Activated CD8-positive, alpha-beta memory T cell treated with anti-CD3 and anti-CD28 coated beads, Interleukin-2, amount 50 U/mL, for 1 hour (primary cell): ENCODE data around the gene DHRS4.
A peak's percentile ranks its signal among the peaks of the same experiment; 100 is the strongest.
"Not testable (repeated sequence)": the region's sequence is repeated elsewhere in the genome, so short reads cannot be mapped to it uniquely, and the experiment has no call there.

Experiments
- DNase-seq: peaks from one replicate; pipeline ENCODE4 v3.0.0-alpha.2; 2020; ENCODE audit errors: extremely low read depth

The DHRS4 gene

GRCh38 chr14:23981951-23982813 is 28.6 kb downstream of the DHRS4 start:
- not testable (repeated sequence) for DNase-seq

- DNase-seq, result no peak
Measured at GRCh38 chr14:23984891-23985602, 31.5 kb downstream of the DHRS4 start.

GRCh38 chr14:23988223-23988606 is 34.6 kb downstream of the DHRS4 start:
- not testable (repeated sequence) for DNase-seq

GRCh38 chr14:23988607-23989363 is 35.2 kb downstream of the DHRS4 start, which contains the start of gene DHRS4L2:
DHRS4L2 (plus strand) TSS chr14:23988929; CDS start chr14:23988948, 19 bp downstream.
- DNase-seq, result not testable (repeated sequence)

- not testable (repeated sequence) for DNase-seq
Measured at GRCh38 chr14:23989734-23990445, 36.3 kb downstream of the DHRS4 start.

GRCh38 chr14:23990961-23991360 is 37.4 kb downstream of the DHRS4 start:
- not testable (repeated sequence) for DNase-seq

GRCh38 chr14:23993042-23993441 is 39.5 kb downstream of the DHRS4 start:
- not testable (repeated sequence) for DNase-seq

GRCh38 chr14:23996009-23996408 is 42.4 kb downstream of the DHRS4 start:
- DNase-seq, result not testable (repeated sequence)

GRCh38 chr14:23996825-23997224 is 43.3 kb downstream of the DHRS4 start:
- not testable (repeated sequence) for DNase-seq

- DNase-seq, result not testable (repeated sequence)
Measured at GRCh38 chr14:23999640-24000039, 46.1 kb downstream of the DHRS4 start.

- not testable (repeated sequence) for DNase-seq
Measured at GRCh38 chr14:24001078-24001477, 47.5 kb downstream of the DHRS4 start.

- DNase-seq, result not testable (repeated sequence)
Measured at GRCh38 chr14:24001679-24002078, 48.1 kb downstream of the DHRS4 start.

- DNase-seq, result not testable (repeated sequence)
Measured at GRCh38 chr14:24006471-24006816, 52.9 kb downstream of the DHRS4 start.

- DNase-seq, result not testable (repeated sequence)
Measured at GRCh38 chr14:24006817-24007652, 53.5 kb downstream of the DHRS4 start.

GRCh38 chr14:24011051-24011450 is 57.5 kb downstream of the DHRS4 start:
- DNase-seq, result no peak

- DNase-seq, result not testable (repeated sequence)
Measured at GRCh38 chr14:24012726-24013273, 59.2 kb downstream of the DHRS4 start.

- peak; percentile 28 for DNase-seq
Measured at GRCh38 chr14:24013654-24014514, 60.3 kb downstream of the DHRS4 start.

- DNase-seq, result not testable (repeated sequence)
Measured at GRCh38 chr14:24015745-24016144, 62.2 kb downstream of the DHRS4 start.
